ENCODE data around the gene C3orf20.

- TF ChIP-seq POLR2A (IDR thresholded peaks at IDR 0.05; ENCODE audit: insufficient read depth in 1 of 2, low read depth in 2 of 2, low read length in 2 of 2) (no peak), TAF1 (CRISPR knock-in tag; IDR thresholded peaks at IDR 0.05) (no peak), RNF2 (conservative IDR thresholded peaks at IDR 0.05; ENCODE audit: low read depth) (no peak), NR3C1 (CRISPR knock-in tag; IDR thresholded peaks at IDR 0.05) (no peak), FOXM1 (CRISPR knock-in tag; IDR thresholded peaks at IDR 0.05) (no peak)
These were observed 5.2 kb downstream of the C3orf20 start for GRCh38 chr3:14680115-14680514.

Data from HepG2 (cell line).